Epithelial cell of esophagus (primary cell): Measurements from ENCODE around the gene TMEM79.
A peak's percentile ranks its signal among the peaks of the same experiment; 100 is the strongest.

Source experiments
- DNase-seq: peaks from one replicate; pipeline ENCODE4 v3.0.0; 2010; ENCODE audit warnings: low read depth
- H3K4me3 ChIP-seq: 2 replicates; pipeline ENCODE4 v1.5.1; 2011; ENCODE audit warnings: mild to moderate bottlenecking, low read length, control low read depth
- TF ChIP-seq, protein P1 (sequence below): IDR thresholded peaks from 2 replicates; pipeline ENCODE4 v1.5.1; 2011; ENCODE audit warnings: low read depth, mild to moderate bottlenecking, low read length, control low read depth, inconsistent platforms; ENCODE audit not compliant: insufficient read depth; ENCODE audit errors: missing control alignments

The TMEM79 gene

DNA sequence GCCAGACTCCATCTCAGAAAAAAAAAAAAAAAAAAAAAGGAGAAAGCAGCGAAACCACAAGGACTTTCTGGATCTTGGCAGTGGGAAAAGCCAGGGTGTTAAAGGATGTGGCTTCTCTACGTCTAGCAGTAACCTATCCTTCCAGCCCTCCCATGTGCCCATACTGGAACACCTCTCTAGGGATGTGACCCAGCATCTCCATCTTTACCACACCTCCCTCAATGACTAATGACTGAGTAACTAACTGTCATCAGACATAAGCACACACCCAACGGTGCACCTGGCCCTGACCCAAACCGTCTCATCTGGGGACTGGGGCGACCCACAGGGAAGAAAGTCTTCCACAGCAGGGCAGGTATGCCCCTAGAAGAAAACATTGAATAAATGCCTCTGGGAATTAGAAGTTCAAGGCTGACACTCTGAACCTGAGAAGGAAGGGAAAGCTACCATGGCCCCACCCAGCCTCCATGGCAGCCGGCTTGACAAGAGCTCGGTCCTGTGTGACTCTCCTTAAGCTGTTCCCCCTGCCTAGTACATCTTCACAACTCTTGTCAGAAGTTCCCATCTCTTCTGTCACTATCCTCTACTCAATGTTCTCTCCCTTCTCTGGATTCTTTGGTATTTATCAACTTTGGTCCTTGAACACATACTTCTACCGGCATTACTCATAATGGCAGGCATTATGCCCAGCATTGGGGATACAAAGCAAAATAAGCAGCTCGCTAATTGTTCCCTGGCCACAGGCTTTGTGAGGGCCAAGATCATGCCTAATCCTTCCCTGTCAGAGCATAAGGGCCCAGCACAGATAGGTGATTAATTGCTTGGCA lies 21.5 kb upstream of the TMEM79 start:
- TF ChIP-seq, protein P1, sequence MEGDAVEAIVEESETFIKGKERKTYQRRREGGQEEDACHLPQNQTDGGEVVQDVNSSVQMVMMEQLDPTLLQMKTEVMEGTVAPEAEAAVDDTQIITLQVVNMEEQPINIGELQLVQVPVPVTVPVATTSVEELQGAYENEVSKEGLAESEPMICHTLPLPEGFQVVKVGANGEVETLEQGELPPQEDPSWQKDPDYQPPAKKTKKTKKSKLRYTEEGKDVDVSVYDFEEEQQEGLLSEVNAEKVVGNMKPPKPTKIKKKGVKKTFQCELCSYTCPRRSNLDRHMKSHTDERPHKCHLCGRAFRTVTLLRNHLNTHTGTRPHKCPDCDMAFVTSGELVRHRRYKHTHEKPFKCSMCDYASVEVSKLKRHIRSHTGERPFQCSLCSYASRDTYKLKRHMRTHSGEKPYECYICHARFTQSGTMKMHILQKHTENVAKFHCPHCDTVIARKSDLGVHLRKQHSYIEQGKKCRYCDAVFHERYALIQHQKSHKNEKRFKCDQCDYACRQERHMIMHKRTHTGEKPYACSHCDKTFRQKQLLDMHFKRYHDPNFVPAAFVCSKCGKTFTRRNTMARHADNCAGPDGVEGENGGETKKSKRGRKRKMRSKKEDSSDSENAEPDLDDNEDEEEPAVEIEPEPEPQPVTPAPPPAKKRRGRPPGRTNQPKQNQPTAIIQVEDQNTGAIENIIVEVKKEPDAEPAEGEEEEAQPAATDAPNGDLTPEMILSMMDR: no peak
- peak; percentile 92 for DNase-seq

DNA sequence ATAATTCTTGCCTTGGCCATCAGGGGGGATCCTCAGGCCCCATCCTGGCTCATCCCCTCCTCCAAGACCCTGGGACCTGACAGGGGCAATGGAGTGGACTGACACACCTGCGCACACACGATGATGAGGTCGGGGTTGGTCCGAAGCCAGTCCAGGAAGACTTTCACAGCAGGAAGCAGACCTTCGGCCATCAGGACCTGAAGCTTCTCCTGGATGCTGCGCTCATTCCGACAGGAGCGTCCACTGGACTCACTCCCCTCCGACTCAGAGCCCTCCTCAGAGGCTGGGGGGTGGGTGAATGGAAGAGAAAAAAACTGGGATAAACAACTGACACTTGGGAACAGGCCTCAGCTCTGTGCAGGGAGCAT lies 20.9 kb upstream of the TMEM79 start:
- no peak overlapping the region for H3K4me3 ChIP-seq
- TF ChIP-seq, protein P1: no peak
- DNase-seq: no peak

More for the DNA sequence above, 21.5 kb upstream of the TMEM79 start:
- no peak overlapping the region for H3K4me3 ChIP-seq

DNA sequence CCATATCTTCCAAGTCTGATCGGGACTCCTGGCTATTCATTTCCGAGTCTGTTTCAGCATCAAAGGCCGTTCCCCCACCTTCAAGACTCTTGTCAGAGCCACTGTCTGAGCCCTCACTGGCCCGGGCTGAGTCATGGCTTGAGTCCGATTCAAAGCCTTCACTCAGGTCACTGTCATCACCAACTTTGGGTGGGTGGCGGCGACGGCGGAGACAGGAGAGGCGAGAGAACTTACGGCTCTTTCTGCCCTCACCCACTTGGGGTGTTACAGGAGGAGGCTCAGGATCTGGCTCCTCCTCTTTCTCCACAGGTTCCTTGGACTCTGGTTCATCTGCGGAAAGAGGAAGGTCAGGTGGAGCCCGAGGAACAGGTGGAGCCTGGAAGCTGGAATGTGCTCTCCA lies 18.1 kb upstream of the TMEM79 start:
- no peak for DNase-seq
- H3K4me3 ChIP-seq: no peak overlapping the region
- TF ChIP-seq, protein P1: no peak

DNA sequence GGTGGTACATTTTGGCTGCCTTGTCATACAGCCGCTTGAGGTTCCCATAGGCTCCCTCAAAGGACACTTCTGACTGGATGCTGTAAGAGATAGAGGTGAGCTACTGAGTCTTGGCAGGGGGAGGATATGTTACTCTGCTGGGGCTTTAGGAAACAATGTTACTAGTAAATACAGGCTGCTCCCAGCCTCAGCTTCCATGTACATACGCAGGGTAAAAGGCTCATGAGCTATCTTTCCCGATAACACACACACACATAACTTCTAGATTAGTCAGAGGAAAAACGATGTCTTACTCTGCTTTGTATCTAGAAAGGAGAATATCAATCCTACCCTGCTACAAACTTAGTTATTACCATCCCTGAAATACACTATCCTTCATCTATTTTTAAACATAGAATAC lies 15.8 kb upstream of the TMEM79 start:
- no peak for DNase-seq
- TF ChIP-seq, protein P1: no peak
- H3K4me3 ChIP-seq: no peak overlapping the region

DNA sequence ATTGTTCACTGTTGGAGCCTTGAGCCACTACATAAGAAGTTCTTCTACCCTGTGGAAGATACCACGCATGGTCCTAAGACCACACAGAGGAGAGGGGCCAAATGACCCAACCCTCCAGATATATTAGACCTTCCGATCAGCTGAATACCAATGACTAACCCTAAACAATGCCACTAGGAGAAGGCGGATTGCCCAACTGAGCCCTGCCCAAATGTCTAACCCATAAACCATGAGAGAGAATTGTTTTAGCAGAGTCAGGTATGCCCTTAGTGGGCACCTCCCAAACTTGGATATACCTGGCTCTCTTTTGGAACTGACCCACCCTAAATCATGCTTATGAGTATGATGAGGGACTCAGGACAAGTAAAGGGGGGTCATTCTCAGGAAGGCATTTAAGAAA lies 13.8 kb upstream of the TMEM79 start:
- TF ChIP-seq, protein P1: no peak
- DNase-seq: peak; percentile 50
- no peak overlapping the region for H3K4me3 ChIP-seq

DNA sequence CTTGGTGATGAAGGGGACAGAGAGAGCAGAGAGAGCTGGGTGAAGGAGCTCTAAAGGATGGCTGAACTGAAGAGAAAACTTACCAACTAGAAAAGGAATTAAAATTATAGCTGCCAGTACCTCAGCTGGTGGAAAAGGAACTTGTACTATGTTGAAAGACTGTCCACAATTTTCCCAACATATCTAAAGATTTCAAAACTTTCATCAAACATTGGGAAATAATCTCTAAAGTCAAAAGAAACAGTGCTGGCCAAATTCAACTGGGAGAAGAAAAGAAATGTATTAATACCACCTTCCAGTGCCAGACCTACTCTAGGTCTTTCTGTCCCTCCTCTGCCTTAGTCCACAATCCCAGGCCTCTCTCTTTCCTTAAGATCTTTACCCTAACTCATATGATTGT lies 7.6 kb upstream of the TMEM79 start:
- no peak for DNase-seq
- TF ChIP-seq, protein P1: no peak
- H3K4me3 ChIP-seq: no peak overlapping the region

DNA sequence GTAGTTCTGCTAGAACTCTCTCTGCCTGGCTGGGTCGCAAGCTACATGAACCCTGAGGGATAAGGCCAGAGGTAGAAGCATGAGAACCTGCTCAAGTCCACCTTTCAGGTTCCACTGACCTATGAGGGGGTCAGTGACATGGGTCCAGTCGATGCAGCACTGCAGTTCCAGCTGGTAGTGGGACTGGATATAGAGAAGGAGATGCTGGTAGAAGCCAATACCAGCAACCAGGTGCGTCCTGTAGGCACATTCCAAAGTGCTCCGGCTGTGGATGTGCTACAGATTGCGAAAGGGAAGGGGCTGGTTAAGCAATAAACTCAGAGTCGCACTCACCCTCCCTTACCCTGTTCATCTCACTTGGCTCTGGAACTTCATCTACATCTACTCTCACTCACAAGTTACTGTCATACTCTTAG lies 7.2 kb upstream of the TMEM79 start:
- peak; percentile 83 for DNase-seq
- no peak overlapping the region for H3K4me3 ChIP-seq
- TF ChIP-seq, protein P1: no peak
